Parathyroid adenoma (tissue), 2 donors: ENCODE results near the gene ACOT13.
"Not testable (repeated sequence)": the region's sequence is repeated elsewhere in the genome, so short reads cannot be mapped to it uniquely, and the experiment has no call there.

Experiments
- H2AFZ ChIP-seq: fragments of 300-600 bp; sonication (generic); one replicate; pipeline ENCODE4 v1.7.0; 2017; ENCODE audit warnings: antibody characterized with exemption, mild to moderate bottlenecking
- H3K27ac ChIP-seq: fragments of 300-600 bp; sonication (generic); one replicate; pipeline ENCODE4 v1.7.0; 2017
- H3K27me3 ChIP-seq: fragments of 300-600 bp; sonication (generic); one replicate; pipeline ENCODE4 v1.7.0; 2017; ENCODE audit warnings: low read length; ENCODE audit not compliant: control insufficient read depth, insufficient read depth
- H3K36me3 ChIP-seq: fragments of 300-600 bp; sonication (generic); one replicate; pipeline ENCODE4 v1.7.0; 2017; ENCODE audit warnings: low read length; ENCODE audit not compliant: control insufficient read depth, insufficient read depth
- H3K4me1 ChIP-seq: fragments of 300-600 bp; sonication (generic); one replicate; pipeline ENCODE4 v1.7.0; 2017; ENCODE audit warnings: control low read depth
- H3K4me2 ChIP-seq: fragments of 300-600 bp; sonication (generic); one replicate; pipeline ENCODE4 v1.7.0; 2017; ENCODE audit warnings: low read length
- H3K4me3 ChIP-seq: fragments of 300-600 bp; sonication (generic); one replicate; pipeline ENCODE4 v1.7.0; 2017; ENCODE audit warnings: low read depth, low read length
- H3K79me2 ChIP-seq: fragments of 300-600 bp; sonication (generic); one replicate; pipeline ENCODE4 v1.7.0; 2017; ENCODE audit warnings: control low read depth
- H3K9ac ChIP-seq: fragments of 300-600 bp; sonication (generic); one replicate; pipeline ENCODE4 v1.7.0; 2017; ENCODE audit warnings: mild to moderate bottlenecking
- H3K9me3 ChIP-seq: fragments of 300-600 bp; sonication (generic); one replicate; pipeline ENCODE4 v1.7.0; 2017; ENCODE audit warnings: low read length; ENCODE audit not compliant: control insufficient read depth
- TF ChIP-seq, protein P1 (sequence below): fragments of 300-600 bp; sonication (generic); IDR thresholded peaks from one replicate; pipeline ENCODE4 v1.7.0; 2017; ENCODE audit warnings: antibody characterized with exemption, mild to moderate bottlenecking
- donor health status: primary hyperparathyroidism.

ACOT13 gene

DNA sequence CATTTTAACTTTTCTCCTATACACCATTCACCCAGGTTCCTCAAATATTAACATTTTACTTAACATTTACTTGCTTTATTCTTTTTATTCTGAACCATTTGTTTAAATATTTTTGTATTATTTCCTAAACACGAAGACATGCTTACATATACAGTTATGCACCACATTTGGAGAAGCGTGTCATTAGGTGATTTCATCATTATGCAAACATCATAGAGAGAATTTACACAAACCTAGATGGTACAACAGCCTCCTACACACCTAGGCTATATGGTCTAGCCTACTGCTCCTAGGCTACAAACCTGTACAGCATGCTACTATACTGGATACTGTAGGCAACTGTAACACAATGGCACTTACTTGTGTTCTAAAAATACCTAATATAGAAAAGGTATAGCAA is 6.8 kb upstream of the ACOT13 start:
- no peaks in the 10 kb centered on the region for H3K36me3 ChIP-seq
- peaks cover 11% of the 10 kb centered on the region for H3K79me2 ChIP-seq
- no peaks in the 10 kb centered on the region for H3K27me3 ChIP-seq
- no peak overlapping the region for H3K9ac ChIP-seq
- TF ChIP-seq, protein P1, sequence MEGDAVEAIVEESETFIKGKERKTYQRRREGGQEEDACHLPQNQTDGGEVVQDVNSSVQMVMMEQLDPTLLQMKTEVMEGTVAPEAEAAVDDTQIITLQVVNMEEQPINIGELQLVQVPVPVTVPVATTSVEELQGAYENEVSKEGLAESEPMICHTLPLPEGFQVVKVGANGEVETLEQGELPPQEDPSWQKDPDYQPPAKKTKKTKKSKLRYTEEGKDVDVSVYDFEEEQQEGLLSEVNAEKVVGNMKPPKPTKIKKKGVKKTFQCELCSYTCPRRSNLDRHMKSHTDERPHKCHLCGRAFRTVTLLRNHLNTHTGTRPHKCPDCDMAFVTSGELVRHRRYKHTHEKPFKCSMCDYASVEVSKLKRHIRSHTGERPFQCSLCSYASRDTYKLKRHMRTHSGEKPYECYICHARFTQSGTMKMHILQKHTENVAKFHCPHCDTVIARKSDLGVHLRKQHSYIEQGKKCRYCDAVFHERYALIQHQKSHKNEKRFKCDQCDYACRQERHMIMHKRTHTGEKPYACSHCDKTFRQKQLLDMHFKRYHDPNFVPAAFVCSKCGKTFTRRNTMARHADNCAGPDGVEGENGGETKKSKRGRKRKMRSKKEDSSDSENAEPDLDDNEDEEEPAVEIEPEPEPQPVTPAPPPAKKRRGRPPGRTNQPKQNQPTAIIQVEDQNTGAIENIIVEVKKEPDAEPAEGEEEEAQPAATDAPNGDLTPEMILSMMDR = no peak
- no peaks in the 10 kb centered on the region for H3K4me1 ChIP-seq
- no peak overlapping the region for H3K4me2 ChIP-seq
- H2AFZ ChIP-seq = no peak overlapping the region
- no peak overlapping the region for H3K4me3 ChIP-seq
- H3K27ac ChIP-seq = no peak overlapping the region
- H3K9me3 ChIP-seq = no peaks in the 10 kb centered on the region

- not testable (repeated sequence) for H3K4me2 ChIP-seq, H2AFZ ChIP-seq, H3K9ac ChIP-seq, H3K4me3 ChIP-seq, H3K27ac ChIP-seq, H3K27me3 ChIP-seq, H3K4me1 ChIP-seq, H3K36me3 ChIP-seq, H3K9me3 ChIP-seq
- peaks cover 18% of the 10 kb centered on the region for H3K79me2 ChIP-seq
These were observed 5.1 kb upstream of the ACOT13 start for GRCh38 chr6:24661759-24662158.

DNA sequence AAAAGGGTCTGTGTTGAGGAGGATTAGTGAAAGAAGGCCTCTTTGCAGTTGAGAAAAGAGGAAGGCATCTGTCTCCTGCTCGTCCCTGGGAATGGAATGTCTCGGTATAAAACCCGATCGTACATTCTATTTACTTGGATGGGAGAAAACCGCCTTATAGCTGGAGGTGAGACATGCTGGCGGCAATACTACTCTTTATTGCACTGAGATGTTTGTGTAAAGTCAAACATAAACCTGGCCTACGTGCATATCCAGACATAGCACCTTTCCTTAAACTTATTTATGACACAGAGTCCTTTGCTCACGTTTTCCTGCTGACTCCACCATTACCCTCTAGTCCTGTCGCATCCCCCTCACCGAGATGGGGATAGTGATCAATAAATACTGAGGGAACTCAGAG is 4.6 kb upstream of the ACOT13 start:
- Histone ChIP-seq H3K36me3 (no peaks in the 10 kb centered on the region), H3K9me3 (no peaks in the 10 kb centered on the region), H2AFZ (no peak overlapping the region), H3K79me2 (peaks cover 18% of the 10 kb centered on the region), H3K27me3 (no peaks in the 10 kb centered on the region), H3K27ac (no peak overlapping the region), H3K4me2 (no peak overlapping the region), H3K4me1 (peaks cover 5% of the 10 kb centered on the region), H3K9ac (no peak overlapping the region), H3K4me3 (no peak overlapping the region)
- TF ChIP-seq, protein P1 = no peak

- Histone ChIP-seq H3K4me3 (no peak overlapping the region), H2AFZ (no peak overlapping the region), H3K4me1 (peaks cover 13% of the 10 kb centered on the region), H3K79me2 (peaks cover 18% of the 10 kb centered on the region), H3K4me2 (no peak overlapping the region), H3K27me3 (no peaks in the 10 kb centered on the region), H3K36me3 (no peaks in the 10 kb centered on the region), H3K27ac (no peak overlapping the region), H3K9me3 (no peaks in the 10 kb centered on the region), H3K9ac (no peak overlapping the region)
- TF ChIP-seq, protein P1 = no peak
These were observed 3.7 kb upstream of the ACOT13 start for GRCh38 chr6:24663189-24663588.

- Histone ChIP-seq H3K9me3 (no peaks in the 10 kb centered on the region), H3K36me3 (no peaks in the 10 kb centered on the region), H3K4me1 (peaks cover 13% of the 10 kb centered on the region), H3K4me3 (no peak overlapping the region), H3K9ac (no peak overlapping the region), H3K27ac (no peak overlapping the region), H3K4me2 (no peak overlapping the region), H2AFZ (no peak overlapping the region), H3K27me3 (no peaks in the 10 kb centered on the region), H3K79me2 (peaks cover 18% of the 10 kb centered on the region)
- TF ChIP-seq, protein P1 = no peak
These were observed 2.6 kb upstream of the ACOT13 start for GRCh38 chr6:24664046-24664987.
